Neural cell (in vitro differentiated cells): Measurements from ENCODE around the gene BORA. TPM values are rescaled to one million over a fixed set of nuclear protein-coding genes. Genes with fewer than 3 reads are reported as not detected.

ENCODE experiments used
- H2AFZ ChIP-seq: fragments of 200-600, 300-800 bp; sonication (generic), shearing (Covaris generic); 2 replicates; pipeline ENCODE4 v1.6.0; 2014; ENCODE audit warnings: low read depth, mild to moderate bottlenecking, antibody characterized with exemption, low read length, moderate library complexity
- H3F3A ChIP-seq: fragments of 200-600 bp; shearing (Covaris generic); 2 replicates; pipeline ENCODE4 v1.6.1; 2016; ENCODE audit warnings: mild to moderate bottlenecking, moderate library complexity, mixed read lengths, antibody characterized with exemption, low read length; ENCODE audit not compliant: insufficient read depth, poor library complexity, severe bottlenecking
- H3K27ac ChIP-seq: fragments of 200-600, 300-800 bp; sonication (generic), shearing (Covaris generic); 2 replicates; pipeline ENCODE4 v1.5.1; 2014; ENCODE audit warnings: mild to moderate bottlenecking, low read length, moderate library complexity
- H3K27me3 ChIP-seq: fragments of 300-800, 200-600 bp; sonication (generic), shearing (Covaris generic); 2 replicates; pipeline ENCODE4 v1.6.0; 2014; ENCODE audit warnings: mild to moderate bottlenecking, low read depth, low read length, moderate library complexity; ENCODE audit not compliant: insufficient read depth
- H3K36me3 ChIP-seq: fragments of 300-800, 200-600 bp; sonication (generic), shearing (Covaris generic); 2 replicates; pipeline ENCODE4 v1.5.1; 2014; ENCODE audit warnings: mild to moderate bottlenecking, antibody characterized with exemption, low read length, moderate library complexity; ENCODE audit not compliant: insufficient read depth
- H3K4me2 ChIP-seq: fragments of 300-800, 200-600 bp; sonication (generic), shearing (Covaris generic); 2 replicates; pipeline ENCODE4 v1.6.0; 2014; ENCODE audit warnings: mild to moderate bottlenecking, low read length
- H3K4me3 ChIP-seq: fragments of 300-800, 200-600 bp; sonication (generic), shearing (Covaris generic); 2 replicates; pipeline ENCODE4 v1.5.1; 2014; ENCODE audit warnings: mild to moderate bottlenecking, low read length, moderate library complexity
- H3K79me2 ChIP-seq: fragments of 200-600 bp; shearing (Covaris generic); replicated peaks from 2 replicates; pipeline ENCODE4 v1.6.0; 2014; ENCODE audit warnings: mild to moderate bottlenecking, low read length, moderate library complexity; ENCODE audit not compliant: insufficient read depth
- H3K9ac ChIP-seq: fragments of 300-800, 200-600 bp; sonication (generic), shearing (Covaris generic); 2 replicates; pipeline ENCODE4 v1.6.1; 2016; ENCODE audit warnings: mild to moderate bottlenecking, low read length, mixed read lengths
- H3K9me2 ChIP-seq: fragments of 200-600 bp; shearing (Covaris generic); 2 replicates; pipeline ENCODE4 v1.6.1; 2016; ENCODE audit warnings: mild to moderate bottlenecking, low read length, mixed read lengths; ENCODE audit not compliant: insufficient read depth
- H3K9me3 ChIP-seq: fragments of 200-600, 300-800 bp; sonication (generic), shearing (Covaris generic); 2 replicates; pipeline ENCODE4 v1.6.1; 2016; ENCODE audit warnings: mild to moderate bottlenecking, mixed run types, low read length, moderate library complexity, mixed read lengths
- H4K20me1 ChIP-seq: fragments of 200-600 bp; shearing (Covaris generic); 2 replicates; pipeline ENCODE4 v1.6.1; 2016; ENCODE audit warnings: mild to moderate bottlenecking, mixed run types; ENCODE audit not compliant: insufficient read depth
- EP300 ChIP-seq: fragments of 450-650 bp; conservative IDR thresholded peaks from 2 replicates; pipeline ENCODE4 v1.6.1; 2014; ENCODE audit warnings: antibody characterized with exemption, mild to moderate bottlenecking, moderate library complexity; ENCODE audit not compliant: poor library complexity, severe bottlenecking
- EZH2 ChIP-seq: fragments of 200-600, 300-800 bp; shearing (Covaris generic), sonication (generic); IDR thresholded peaks from 2 replicates; pipeline ENCODE4 v1.6.1; 2014; ENCODE audit warnings: antibody characterized with exemption, low read length, borderline replicate concordance, mild to moderate bottlenecking; ENCODE audit not compliant: insufficient read depth, poor library complexity, severe bottlenecking
- MXI1 ChIP-seq: fragments of 450-650 bp; conservative IDR thresholded peaks from 2 replicates; pipeline ENCODE4 v1.6.1; 2014; ENCODE audit warnings: antibody characterized with exemption, mild to moderate bottlenecking; ENCODE audit not compliant: poor library complexity, severe bottlenecking
- POLR2AphosphoS5 ChIP-seq: IDR thresholded peaks from 2 replicates; pipeline ENCODE4 v1.6.1; 2012
- RAD21 ChIP-seq: fragments of 450-650 bp; conservative IDR thresholded peaks from 2 replicates; pipeline ENCODE4 v1.6.1; 2014; ENCODE audit warnings: antibody characterized with exemption, mild to moderate bottlenecking, moderate library complexity
- REST ChIP-seq: IDR thresholded peaks from 2 replicates; pipeline ENCODE4 v1.6.1; 2012; ENCODE audit warnings: borderline replicate concordance
- SMC3 ChIP-seq: fragments of 450-650 bp; conservative IDR thresholded peaks from 2 replicates; pipeline ENCODE4 v1.6.1; 2014; ENCODE audit warnings: antibody characterized with exemption, mild to moderate bottlenecking, moderate library complexity; ENCODE audit not compliant: poor library complexity
- TAF1 ChIP-seq: IDR thresholded peaks from 2 replicates; pipeline ENCODE4 v1.6.1; 2012; ENCODE audit warnings: low read depth
- polyA plus RNA-seq: library from polyadenylated mRNA; depleted of rRNA; stranded (reverse); fragments of >200 nt; gene quantifications from 2 replicates; pipeline ENCODE4 v1.2.3, GENCODE V29; 2014

BORA gene
- polyA plus RNA-seq, 1 donor from 2014 or later: 3.7 TPM

DNA sequence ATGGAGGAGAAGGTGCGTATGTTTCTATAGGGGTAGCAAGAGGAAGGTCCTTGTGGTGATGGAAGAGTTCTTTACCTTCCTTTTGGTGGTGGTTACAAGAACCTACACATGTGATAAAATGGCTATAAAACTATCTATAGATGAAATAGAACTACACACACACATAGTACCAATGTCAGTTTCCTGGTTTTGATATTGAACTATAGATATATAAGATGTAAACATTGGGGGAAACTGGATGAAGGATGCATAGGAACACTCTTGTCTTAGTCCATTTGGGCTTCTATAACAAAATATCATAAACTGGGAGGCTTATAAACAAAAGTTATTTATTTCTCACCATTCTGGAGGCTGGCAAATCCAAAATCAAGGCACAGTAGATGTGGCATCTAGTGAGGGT lies 47.4 kb upstream of the BORA start:
- H3K79me2 ChIP-seq: no peaks in the 10 kb centered on the region
- no peak overlapping the region for H3K27ac ChIP-seq
- H3K4me3 ChIP-seq: no peak overlapping the region
- H3K9me3 ChIP-seq: no peaks in the 10 kb centered on the region
- TF ChIP-seq EZH2 (no peak), SMC3 (no peak), REST (no peak), POLR2AphosphoS5 (no peak)
- no peaks in the 10 kb centered on the region for H3F3A ChIP-seq
- no peaks in the 10 kb centered on the region for H3K9me2 ChIP-seq
- H2AFZ ChIP-seq: no peak overlapping the region
- no peaks in the 10 kb centered on the region for H3K27me3 ChIP-seq
- H3K36me3 ChIP-seq: no peaks in the 10 kb centered on the region
- no peak overlapping the region for H3K9ac ChIP-seq
- H4K20me1 ChIP-seq: no peaks in the 10 kb centered on the region
- no peak overlapping the region for H3K4me2 ChIP-seq

- Histone ChIP-seq H3K27me3 (no peaks in the 10 kb centered on the region), H4K20me1 (no peaks in the 10 kb centered on the region), H3K36me3 (no peaks in the 10 kb centered on the region), H2AFZ (no peak overlapping the region), H3K4me2 (no peak overlapping the region), H3K9ac (no peak overlapping the region), H3K79me2 (no peaks in the 10 kb centered on the region), H3K4me3 (no peak overlapping the region), H3F3A (no peaks in the 10 kb centered on the region), H3K9me3 (no peaks in the 10 kb centered on the region), H3K27ac (no peak overlapping the region), H3K9me2 (no peaks in the 10 kb centered on the region)
- no peak for TF ChIP-seq POLR2AphosphoS5
- TF ChIP-seq EZH2: no peak
- no peak for TF ChIP-seq SMC3
- TF ChIP-seq TAF1: no peak
These were observed 41.0 kb upstream of the BORA start for GRCh38 chr13:72686766-72687165.

DNA sequence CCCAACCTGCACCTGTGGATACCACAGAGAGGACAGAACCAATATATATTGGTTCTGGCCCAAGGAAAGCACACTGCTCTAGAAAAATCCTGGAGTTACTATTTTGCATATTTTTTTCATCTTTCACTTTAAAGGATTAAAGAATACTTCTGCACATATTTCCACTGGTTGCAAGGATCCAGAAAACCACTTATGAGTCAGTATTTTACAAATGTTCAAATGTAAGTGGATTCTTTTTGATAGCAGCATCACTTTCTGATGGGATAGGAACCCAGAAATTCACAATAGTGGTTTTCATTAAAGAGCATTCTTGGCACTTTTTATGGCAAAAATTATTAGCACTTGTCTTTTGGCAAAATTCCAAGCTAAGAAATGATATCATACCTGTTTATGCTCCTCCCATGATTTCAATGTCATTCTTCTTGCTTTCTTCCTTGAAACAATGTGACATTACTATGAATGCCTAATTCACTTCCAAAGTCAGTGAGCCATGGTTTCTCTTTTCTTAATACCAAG lies 38.5 kb upstream of the BORA start:
- Histone ChIP-seq H2AFZ (no peak overlapping the region), H3K36me3 (no peaks in the 10 kb centered on the region), H3K4me2 (no peak overlapping the region), H3F3A (no peaks in the 10 kb centered on the region), H4K20me1 (no peaks in the 10 kb centered on the region), H3K9ac (no peak overlapping the region), H3K79me2 (no peaks in the 10 kb centered on the region), H3K9me3 (peaks cover 5% of the 10 kb centered on the region), H3K4me3 (no peak overlapping the region), H3K9me2 (no peaks in the 10 kb centered on the region), H3K27ac (no peak overlapping the region), H3K27me3 (no peaks in the 10 kb centered on the region)
- TF ChIP-seq RAD21: no peak
- TF ChIP-seq MXI1: no peak
- TF ChIP-seq REST: no peak
- no peak for TF ChIP-seq EP300
